ENCODE data around the gene UBALD2.

- TF ChIP-seq TCF12 (IDR thresholded peaks at IDR 0.05; ENCODE audit: low read depth, low read length) (no peak), CTCF (IDR thresholded peaks at IDR 0.05; ENCODE audit: control extremely low read depth in 1 of 3, insufficient read depth in 1 of 3, low read depth in 1 of 3, low read length in 3 of 3) (no peak), KDM1A (IDR thresholded peaks at IDR 0.05; ENCODE audit: borderline replicate concordance, low read length) (no peak), POLR2A (IDR thresholded peaks at IDR 0.05; ENCODE audit: control extremely low read depth in 1 of 2, low read depth in 2 of 2, low read length in 2 of 2) (no peak), CHD1 (IDR thresholded peaks at IDR 0.05; ENCODE audit: low read depth, low read length) (no peak), USF2 (IDR thresholded peaks at IDR 0.05; ENCODE audit: low read length) (no peak), RAD21 (IDR thresholded peaks at IDR 0.05 in 1 of 2, conservative IDR thresholded peaks at IDR 0.05 in 1 of 2; ENCODE audit: low read depth in 2 of 2, low read length in 2 of 2) (no peak), POLR2AphosphoS5 (IDR thresholded peaks at IDR 0.05; ENCODE audit: low read depth, low read length) (no peak), EP300 (IDR thresholded peaks at IDR 0.05; ENCODE audit: borderline replicate concordance in 1 of 2, low read depth in 2 of 2, low read length in 2 of 2) (no peak), KDM5A (IDR thresholded peaks at IDR 0.05; ENCODE audit: low read length) (no peak), ZNF274 (IDR thresholded peaks at IDR 0.05; ENCODE audit: borderline replicate concordance, extremely low read depth, low read length) (no peak), RXRA (IDR thresholded peaks at IDR 0.05; ENCODE audit: insufficient read depth, low read depth, low read length) (no peak)
Measured at GRCh38 chr17:76297436-76297835, 32.3 kb downstream of the UBALD2 start.

Measured in H1 (cell line).